HCT116 (cell line): ENCODE data around the gene C7orf33.

ENCODE experiments used
- CEBPB ChIP-seq: IDR thresholded peaks from 2 replicates; pipeline ENCODE4 v1.6.1; 2012; ENCODE audit warnings: low read depth
- CTCF ChIP-seq, 3 experiments: fragments of 200-600 bp in 1 of 3; sonication (generic) in 1 of 3; IDR thresholded peaks in 2 of 3; conservative IDR thresholded peaks in 1 of 3; 2 replicates each; pipeline ENCODE4 v1.5.1; 2012 to 2017; ENCODE audit warnings: low read depth in 2 of 3, low read length in 2 of 3, antibody characterized with exemption in 1 of 3, borderline replicate concordance in 1 of 3, control low read depth in 1 of 3, mild to moderate bottlenecking in 1 of 3, mixed read lengths in 1 of 3, mixed run types in 1 of 3, moderate library complexity in 1 of 3; ENCODE audit not compliant: insufficient read depth in 1 of 3
- EGR1 ChIP-seq: IDR thresholded peaks from 2 replicates; pipeline ENCODE4 v1.6.1; 2012; ENCODE audit warnings: low read depth
- EZH2phosphoT487 ChIP-seq: fragments of 200-600 bp; IDR thresholded peaks from 2 replicates; pipeline ENCODE4 v1.6.1; 2018; ENCODE audit warnings: antibody characterized with exemption, borderline replicate concordance
- FOSL1 ChIP-seq: IDR thresholded peaks from 2 replicates; pipeline ENCODE4 v1.6.1; 2012; ENCODE audit warnings: low read depth
- MAX ChIP-seq: IDR thresholded peaks from 2 replicates; pipeline ENCODE4 v1.6.1; 2012
- POLR2A ChIP-seq: IDR thresholded peaks from 2 replicates; pipeline ENCODE4 v1.7.0; 2011; ENCODE audit warnings: borderline replicate concordance; ENCODE audit not compliant: insufficient read depth, insufficient read length; ENCODE audit errors: extremely low read depth
- RAD21 ChIP-seq: IDR thresholded peaks from 2 replicates; pipeline ENCODE4 v1.6.1; 2012; ENCODE audit warnings: low read depth, mild to moderate bottlenecking
- REST ChIP-seq: IDR thresholded peaks from 2 replicates; pipeline ENCODE4 v1.6.1; 2012; ENCODE audit warnings: low read depth
- YY1 ChIP-seq: IDR thresholded peaks from 2 replicates; pipeline ENCODE4 v1.6.1; 2011; ENCODE audit warnings: low read length, low read depth, moderate library complexity, mild to moderate bottlenecking; ENCODE audit not compliant: insufficient replicate concordance; ENCODE audit errors: extremely low read depth

GRCh38 chr7:148589640-148590039 lies 926 bp upstream of the C7orf33 start:
- TF ChIP-seq FOSL1 (no peak), POLR2A (no peak), CTCF (IDR thresholded peaks at IDR 0.05 in 2 of 3, conservative IDR thresholded peaks at IDR 0.05 in 1 of 3; ENCODE audit: borderline replicate concordance in 1 of 3, insufficient read depth in 1 of 3, low read depth in 2 of 3, low read length in 2 of 3) (no peak), EZH2phosphoT487 (no peak), RAD21 (no peak), CEBPB (no peak), YY1 (no peak), REST (no peak), MAX (no peak), EGR1 (no peak)
